ENCODE measurements around the gene ZNF8.
"Not testable (repeated sequence)": the region's sequence is repeated elsewhere in the genome, so short reads cannot be mapped to it uniquely, and the experiment has no call there.

ZNF8 gene

DNA sequence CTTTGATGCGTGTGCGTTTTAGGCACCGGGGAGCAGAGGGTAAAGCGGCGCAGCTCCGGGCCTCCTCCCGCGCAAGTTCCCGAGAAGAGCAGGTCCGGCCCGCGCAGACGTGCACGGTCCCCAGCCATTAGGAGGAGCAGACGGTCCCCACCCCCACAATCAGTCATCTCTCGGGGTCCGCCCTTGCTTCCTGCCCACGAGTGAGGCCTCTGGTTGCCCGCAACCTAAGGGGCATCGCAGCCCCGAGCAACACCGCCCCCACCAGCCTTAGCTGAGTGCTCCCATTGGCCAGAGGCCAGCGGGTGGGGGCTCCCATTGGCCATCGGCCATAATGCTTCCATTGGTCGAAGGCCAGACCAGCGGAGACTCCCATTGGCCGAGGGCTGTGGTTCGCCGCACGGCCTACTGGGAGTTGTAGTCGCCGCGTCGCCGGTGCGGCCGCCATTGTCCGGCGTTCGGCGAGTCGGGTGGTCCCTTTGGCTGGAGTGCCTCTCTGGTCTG lies at the start of gene ZNF8:
Gene ZNF8, plus strand, starts transcription at position 415 of the 501 bp plus-strand sequence. CDS start 127 bp downstream, outside the sequence.
- in situ Hi-C loops (cut with MboI; ENCODE audit: low sequenced_read_pairs): no loop called here

- in situ Hi-C loops (cut with MboI; ENCODE audit: low sequenced_read_pairs): no loop called here
Measured at GRCh38 chr19:58229255-58229639, 49.5 kb upstream of the ZNF8 start.

DNA sequence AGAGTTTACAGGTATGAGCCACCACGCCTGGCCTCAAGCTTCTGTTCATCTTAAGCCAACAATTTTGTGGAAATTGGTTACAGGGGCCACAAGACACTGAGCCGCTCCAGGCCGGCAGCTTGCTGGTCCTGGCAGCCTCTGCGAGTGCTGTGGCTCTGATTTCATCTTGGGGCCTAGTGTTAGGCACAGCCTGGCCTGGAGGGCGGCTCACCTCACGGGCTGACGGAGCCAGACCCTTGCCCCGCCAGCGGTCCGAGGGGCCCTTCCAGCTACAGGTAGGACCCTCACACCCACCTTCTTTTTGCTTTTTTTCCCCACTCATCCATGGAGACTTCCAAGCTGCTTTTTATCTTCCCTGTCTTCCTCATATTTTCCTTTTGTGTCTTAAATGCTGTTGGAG lies 41.4 kb upstream of the ZNF8 start:
- in situ Hi-C loops (cut with MboI; ENCODE audit: low sequenced_read_pairs): no loop called here

DNA sequence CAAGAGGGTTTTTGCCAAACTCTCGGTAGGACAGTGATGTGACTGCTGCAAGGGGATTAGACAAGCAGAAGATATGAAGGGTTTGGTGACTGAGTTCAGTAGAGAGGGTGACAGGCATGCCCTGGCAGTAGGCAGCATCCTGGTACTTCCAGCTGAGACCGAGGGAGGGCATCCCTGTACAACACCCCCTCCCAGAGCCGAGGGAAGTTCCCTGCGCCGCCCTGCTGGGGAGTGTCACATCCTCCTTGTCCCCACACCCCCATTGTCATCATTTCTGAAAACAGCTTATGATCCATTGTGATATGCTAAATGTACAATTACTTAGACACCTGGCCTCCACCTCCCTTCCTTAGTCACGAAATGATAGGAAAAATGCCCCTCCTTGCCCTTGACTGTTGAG lies 35.4 kb upstream of the ZNF8 start:
- in situ Hi-C loops (cut with MboI; ENCODE audit: low sequenced_read_pairs): no loop called here

DNA sequence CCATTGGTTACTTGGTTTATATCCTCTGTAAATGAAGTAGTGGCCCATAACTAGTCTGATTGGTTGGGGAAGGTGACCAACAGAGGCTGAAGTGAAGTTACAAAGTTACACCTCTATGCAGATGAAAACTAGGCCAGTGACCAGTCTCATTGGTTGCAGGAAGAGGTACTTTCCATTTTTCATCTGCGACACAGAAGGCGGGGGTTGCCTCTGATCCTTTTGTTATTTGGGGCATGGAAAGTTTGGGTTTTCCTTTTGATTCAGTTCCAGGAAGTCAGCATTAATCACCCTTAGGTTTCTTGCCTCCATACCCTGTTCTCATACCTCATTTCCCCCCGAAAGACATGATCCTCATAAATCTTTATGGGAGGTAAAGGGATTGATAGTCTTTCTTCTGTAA lies 29.9 kb upstream of the ZNF8 start:
- in situ Hi-C loops (cut with MboI; ENCODE audit: low sequenced_read_pairs): no loop called here

DNA sequence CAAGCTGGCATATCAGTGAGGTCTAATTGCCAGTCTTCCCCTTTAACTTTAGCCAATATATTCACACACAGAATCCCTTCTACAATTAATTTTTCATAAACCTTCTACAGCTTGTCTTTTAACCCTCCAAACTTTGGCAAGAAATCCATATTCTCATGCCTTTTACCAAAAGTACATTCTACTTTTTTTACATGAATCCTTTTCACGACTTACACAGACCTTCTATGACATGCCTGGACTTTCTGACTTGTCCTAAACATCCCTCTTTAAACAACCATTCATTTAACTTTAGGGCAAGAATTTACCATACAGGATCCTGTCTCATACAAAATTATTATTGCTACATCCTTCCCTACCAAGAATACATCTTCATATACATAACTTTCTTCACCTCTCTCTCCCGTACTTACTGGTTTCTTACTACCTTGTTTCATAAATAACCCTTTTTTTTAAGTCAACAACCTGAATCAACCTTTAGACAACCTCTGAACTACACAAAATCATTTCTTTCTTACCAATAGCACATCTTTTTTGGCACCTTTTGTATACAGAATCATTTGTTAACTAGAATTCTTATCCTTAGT lies 26.6 kb upstream of the ZNF8 start:
- in situ Hi-C loops (cut with MboI; ENCODE audit: low sequenced_read_pairs): no loop called here

DNA sequence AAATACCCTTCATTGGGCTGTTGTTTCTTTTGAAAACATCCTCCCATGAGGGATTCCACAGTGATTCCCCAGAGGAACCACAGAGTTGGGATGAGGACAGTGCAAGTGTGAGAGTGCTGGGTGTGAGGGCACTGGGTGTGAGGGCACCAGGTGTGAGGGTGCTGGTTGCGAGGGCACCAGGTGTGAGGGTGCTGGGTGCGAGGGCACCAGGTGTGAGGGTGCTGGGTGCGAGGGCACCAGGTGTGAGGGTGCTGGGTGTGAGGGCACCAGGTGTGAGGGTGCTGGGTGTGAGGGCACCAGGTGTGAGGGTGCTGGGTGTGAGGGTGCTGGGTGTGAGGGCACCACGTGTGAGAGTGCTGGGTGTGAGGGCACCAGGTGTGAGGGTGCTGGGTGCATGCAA lies 20.5 kb upstream of the ZNF8 start:
- in situ Hi-C loops (cut with MboI; ENCODE audit: low sequenced_read_pairs): not testable (repeated sequence)

DNA sequence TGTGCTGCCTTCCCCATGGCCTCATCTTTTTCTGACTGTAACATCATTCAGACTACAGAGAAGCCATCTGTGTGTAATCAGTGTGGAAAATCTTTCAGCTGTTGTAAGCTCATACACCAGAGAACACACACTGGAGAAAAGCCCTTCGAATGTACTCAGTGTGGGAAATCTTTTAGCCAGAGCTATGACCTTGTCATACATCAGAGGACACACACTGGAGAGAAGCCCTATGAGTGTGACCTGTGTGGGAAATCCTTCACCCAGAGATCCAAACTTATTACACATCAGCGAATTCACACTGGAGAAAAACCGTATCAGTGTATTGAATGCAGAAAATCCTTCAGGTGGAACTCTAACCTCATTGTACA lies 17.2 kb upstream of the ZNF8 start:
- in situ Hi-C loops (cut with MboI; ENCODE audit: low sequenced_read_pairs): no loop called here

DNA sequence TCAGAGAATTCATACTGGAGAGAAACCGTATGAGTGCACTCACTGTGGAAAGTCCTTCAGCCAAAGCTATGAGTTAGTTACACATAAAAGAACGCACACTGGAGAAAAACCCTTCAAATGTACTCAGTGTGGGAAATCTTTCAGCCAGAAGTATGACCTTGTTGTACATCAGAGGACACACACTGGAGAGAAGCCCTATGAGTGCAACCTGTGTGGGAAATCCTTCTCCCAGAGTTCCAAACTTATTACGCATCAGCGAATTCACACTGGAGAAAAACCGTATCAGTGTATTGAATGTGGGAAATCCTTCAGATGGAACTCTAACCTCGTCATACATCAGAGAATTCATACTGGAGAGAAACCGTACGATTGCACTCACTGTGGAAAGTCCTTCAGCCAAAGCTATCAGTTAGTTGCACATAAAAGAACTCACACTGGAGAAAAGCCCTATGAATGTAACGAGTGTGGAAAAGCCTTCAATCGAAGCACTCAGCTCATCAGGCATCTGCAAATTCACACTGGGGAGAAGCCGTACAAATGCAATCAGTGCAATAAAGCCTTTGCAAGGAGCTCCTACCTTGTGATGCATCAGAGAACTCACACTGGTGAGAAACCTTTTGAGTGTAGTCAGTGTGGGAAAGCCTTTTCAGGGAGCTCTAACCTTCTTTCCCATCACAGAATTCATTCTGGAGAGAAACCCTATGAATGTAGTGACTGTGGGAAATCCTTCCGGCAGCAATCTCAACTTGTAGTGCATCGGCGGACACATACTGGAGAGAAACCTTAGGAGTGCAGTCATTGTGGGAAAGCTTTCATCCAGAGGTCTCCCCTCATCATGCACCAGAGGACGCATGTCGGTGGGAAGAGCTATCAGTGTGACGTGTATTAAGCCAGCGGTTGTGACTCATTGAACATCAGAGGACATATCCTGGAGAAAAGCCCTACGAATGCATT lies 16.5 kb upstream of the ZNF8 start:
- in situ Hi-C loops (cut with MboI; ENCODE audit: low sequenced_read_pairs): no loop called here

DNA sequence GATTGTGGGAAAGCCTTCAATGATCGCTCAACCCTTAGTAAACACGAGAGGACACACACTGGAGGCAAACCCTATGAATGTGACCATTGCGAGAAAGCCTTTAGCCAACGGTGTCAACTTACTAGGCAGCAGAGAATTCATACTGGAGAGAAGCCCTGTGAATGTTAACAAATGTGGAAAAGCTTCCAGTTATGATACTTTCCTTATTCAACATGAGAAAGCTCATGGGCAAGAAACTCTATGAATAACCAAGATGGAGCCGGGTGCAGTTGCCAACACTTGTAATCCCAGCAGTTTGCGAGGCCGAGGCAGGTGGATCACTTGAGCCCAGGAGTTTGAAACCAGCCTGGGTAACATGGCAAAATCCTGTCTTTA lies 15.8 kb upstream of the ZNF8 start:
- in situ Hi-C loops (cut with MboI; ENCODE audit: low sequenced_read_pairs): no loop called here

- in situ Hi-C loops (cut with MboI; ENCODE audit: low sequenced_read_pairs): no loop called here
Measured at GRCh38 chr19:58265100-58265499, 13.7 kb upstream of the ZNF8 start.

GRCh38 chr19:58268344-58268743 lies 10.4 kb upstream of the ZNF8 start:
- in situ Hi-C loops (cut with MboI; ENCODE audit: low sequenced_read_pairs): no loop called here

- in situ Hi-C loops (cut with MboI; ENCODE audit: low sequenced_read_pairs): no loop called here
Measured at GRCh38 chr19:58274771-58275201, 4.0 kb upstream of the ZNF8 start.

DNA sequence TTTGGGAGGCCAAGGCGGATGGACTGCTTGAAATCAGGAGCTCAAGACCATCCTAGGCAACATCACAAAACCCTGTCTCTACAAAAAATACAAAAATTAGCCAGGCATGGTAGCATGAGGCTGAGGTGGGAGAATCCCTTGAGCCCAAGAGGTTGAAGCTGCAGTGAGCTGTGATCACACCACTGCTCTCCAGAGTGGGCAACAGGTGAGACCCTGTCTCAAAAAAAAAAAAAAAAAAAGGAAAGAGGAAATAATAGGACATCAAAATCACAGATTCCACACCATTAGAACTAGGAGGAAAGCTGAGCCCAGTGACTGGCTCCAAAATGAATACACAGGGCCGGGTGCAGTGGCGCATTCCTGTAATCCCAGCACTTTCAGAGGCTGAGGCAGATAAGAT lies 3.2 kb upstream of the ZNF8 start:
- in situ Hi-C loops (cut with MboI; ENCODE audit: low sequenced_read_pairs): no loop called here

DNA sequence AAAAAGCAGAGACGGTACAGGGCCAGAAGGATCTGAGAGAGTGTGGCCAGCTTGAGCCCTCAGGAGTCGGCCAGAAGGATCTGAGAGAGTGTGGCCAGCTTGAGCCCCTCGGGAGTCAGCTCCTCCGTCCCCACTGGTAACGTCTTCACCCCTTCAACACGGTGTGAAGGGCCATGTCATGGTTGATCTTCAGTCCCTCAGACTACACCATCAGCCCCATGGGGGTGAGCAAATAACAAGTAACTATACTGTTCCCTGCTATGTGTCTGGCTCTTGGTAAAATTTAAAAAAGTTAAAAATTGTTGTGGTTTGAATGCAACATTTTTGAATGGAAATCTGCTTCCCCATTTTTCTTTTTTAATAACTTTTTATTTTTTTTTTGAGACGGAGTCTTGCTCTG lies 1.6 kb upstream of the ZNF8 start:
- in situ Hi-C loops (cut with MboI; ENCODE audit: low sequenced_read_pairs): no loop called here

GRCh38 chr19:58277748-58278540 lies 811 bp upstream of the ZNF8 start:
- in situ Hi-C loops (cut with MboI; ENCODE audit: low sequenced_read_pairs): no loop called here

- in situ Hi-C loops (cut with MboI; ENCODE audit: low sequenced_read_pairs): no loop called here
Measured at GRCh38 chr19:58279042-58279924, 528 bp downstream of the ZNF8 start.

DNA sequence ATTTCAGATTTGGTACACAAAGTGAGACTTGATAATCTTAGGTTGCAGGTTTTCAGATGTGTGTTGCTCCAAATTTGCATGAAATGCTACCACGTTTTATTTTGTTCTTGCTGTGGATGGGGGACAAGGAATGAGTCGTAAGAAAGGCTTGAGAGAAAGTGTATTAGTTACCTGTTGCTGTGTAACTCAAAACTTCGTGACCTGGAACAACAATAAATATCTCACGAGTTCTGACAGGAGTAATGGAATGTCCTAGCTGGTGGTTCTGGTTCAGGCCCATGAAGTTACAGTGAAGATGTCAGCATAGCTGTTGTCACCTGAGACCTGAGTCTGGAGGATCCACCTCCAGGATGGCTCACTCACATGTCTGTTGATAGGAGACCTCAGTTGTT lies 1.2 kb downstream of the ZNF8 start:
- in situ Hi-C loops (cut with MboI; ENCODE audit: low sequenced_read_pairs): no loop called here

DNA sequence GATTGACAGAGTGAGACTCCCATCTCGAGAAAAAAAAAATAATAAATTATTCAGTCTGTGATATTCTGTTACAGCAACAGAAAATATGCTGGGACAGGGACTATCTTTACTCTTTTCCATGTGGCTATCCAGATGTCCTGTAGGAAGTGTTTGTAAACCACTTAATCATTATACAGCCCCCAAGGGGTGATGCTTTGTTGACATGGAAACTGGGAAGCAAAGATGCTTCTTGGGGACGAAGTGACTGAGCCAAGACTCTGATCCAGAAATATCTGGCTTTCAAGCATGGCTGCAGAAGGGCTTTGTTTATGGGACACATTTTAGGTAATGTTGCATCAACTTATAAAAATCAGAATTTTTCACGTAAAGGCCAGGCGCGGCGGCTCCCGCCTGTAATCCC lies 5.4 kb downstream of the ZNF8 start:
- in situ Hi-C loops (cut with MboI; ENCODE audit: low sequenced_read_pairs): no loop called here

DNA sequence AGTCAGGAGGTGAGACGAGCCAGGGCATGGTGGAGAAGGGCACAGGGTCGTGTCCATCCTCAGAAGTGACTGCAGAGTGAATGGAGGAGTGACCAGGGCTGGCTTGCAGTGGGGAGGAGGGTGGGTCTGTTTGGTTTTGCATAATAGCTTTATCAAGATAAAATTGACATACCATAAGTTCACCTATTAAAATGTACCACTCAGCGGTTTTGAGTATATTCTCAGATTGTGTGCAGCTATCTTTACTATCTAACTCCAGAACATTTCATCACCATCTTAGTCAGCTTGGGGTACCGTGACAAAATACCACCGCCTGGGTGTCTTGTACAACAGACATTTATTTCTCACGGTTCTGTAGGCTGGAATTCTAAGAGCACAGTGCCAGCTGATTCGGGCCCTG lies 13.2 kb downstream of the ZNF8 start:
- in situ Hi-C loops (cut with MboI; ENCODE audit: low sequenced_read_pairs): no loop called here

Data from HL-60/S4 (cell line).